Measurements from ENCODE around the gene XRN2.
"Not testable (repeated sequence)": the region's sequence is repeated elsewhere in the genome, so short reads cannot be mapped to it uniquely, and the experiment has no call there.

Gene XRN2

GRCh38 chr20:21391185-21391971, 88.2 kb downstream of the XRN2 start:
- no peak for DNase-seq

GRCh38 chr20:21391972-21392352, 88.8 kb downstream of the XRN2 start:
- DNase-seq = no peak

GRCh38 chr20:21393166-21393565, 90.0 kb downstream of the XRN2 start:
- no peak for DNase-seq

- DNase-seq = no peak
Observed at GRCh38 chr20:21393816-21394519, 90.8 kb downstream of the XRN2 start.

- DNase-seq = no peak
Observed at GRCh38 chr20:21394551-21394950, 91.4 kb downstream of the XRN2 start.

GRCh38 chr20:21395051-21395665, 92.0 kb downstream of the XRN2 start:
- DNase-seq = no peak

GRCh38 chr20:21395666-21396598, 92.8 kb downstream of the XRN2 start:
- DNase-seq = no peak

DNA sequence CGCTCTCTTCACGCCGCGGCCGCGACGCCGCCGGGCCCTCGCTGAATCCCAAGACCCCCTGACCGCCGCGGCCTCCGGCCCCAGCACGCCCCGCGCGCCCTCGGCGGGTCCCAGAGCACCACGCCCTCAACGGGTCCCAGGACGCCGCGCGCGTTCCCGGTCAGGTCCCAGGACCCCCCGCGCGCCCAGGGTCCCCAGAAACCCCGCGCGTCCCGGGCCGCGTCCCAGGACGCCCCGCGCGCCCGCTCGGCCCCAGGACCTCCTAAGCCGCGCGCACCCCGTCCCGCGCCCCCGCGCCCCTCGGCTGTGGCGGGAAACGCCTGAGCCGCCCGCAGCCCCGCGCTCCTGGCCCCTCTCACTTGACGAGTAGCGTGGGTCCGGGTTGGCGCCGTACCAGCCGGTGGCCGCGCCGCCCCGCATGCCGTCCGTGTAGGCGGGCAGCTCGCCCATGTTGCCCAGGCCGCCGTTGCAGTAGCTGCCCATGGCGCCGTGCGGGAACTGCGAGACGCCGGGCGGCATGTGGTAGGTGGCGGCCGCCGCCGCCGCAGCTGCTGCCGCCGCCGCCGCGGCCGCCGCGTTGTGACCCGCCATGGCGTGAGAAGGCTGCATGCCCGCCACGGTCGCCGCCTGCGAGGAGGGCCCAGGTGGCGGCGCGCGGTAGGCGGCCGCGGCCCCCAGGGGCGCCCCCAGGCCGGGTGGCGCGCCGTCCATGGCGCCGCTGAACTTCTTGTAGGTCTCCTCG, 93.6 kb downstream of the XRN2 start:
- no peak for DNase-seq

DNA sequence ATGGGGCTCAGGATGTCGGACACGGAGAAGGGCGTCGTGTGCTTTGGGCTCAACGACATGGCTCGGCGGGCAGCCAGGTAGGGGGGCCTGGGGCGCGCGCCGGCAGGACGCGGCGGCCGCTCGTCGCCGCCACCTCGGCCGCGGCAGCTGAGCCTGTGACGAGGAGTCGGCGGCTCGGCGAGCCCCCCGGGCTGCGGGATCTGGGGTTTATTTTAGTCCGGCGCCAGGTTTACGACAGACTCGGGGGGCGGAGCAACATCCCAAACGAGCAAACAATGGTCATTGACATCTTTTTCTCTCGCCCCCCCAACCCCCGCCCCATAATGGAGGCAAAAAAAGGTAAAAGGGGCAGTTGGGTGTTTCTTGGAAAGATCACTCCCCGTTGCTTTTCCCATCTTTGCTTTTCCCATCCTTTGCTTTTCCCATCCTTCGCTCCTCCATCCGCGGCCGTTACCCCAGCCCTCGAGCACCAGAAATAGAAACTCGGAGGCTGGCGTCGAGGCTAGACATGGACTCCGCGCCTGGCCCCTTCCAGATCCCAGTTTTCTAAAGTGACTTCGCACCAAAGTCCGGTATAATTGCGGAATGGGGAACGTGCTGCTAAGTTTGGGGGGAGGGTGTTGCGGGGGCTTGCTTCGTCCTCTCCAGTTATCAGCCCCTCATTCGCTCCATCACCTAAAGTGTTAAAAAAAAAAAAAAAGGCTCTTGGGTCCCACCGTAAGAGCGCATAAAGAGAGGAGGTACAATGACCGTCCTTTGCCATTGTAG, 94.4 kb downstream of the XRN2 start, which contains the start of gene NKX2-4:
Gene NKX2-4 (minus strand): TSS at position 186 of the 768 bp plus-strand sequence. CDS start 127 bp downstream, at position 59.
- DNase-seq = no peak

DNA sequence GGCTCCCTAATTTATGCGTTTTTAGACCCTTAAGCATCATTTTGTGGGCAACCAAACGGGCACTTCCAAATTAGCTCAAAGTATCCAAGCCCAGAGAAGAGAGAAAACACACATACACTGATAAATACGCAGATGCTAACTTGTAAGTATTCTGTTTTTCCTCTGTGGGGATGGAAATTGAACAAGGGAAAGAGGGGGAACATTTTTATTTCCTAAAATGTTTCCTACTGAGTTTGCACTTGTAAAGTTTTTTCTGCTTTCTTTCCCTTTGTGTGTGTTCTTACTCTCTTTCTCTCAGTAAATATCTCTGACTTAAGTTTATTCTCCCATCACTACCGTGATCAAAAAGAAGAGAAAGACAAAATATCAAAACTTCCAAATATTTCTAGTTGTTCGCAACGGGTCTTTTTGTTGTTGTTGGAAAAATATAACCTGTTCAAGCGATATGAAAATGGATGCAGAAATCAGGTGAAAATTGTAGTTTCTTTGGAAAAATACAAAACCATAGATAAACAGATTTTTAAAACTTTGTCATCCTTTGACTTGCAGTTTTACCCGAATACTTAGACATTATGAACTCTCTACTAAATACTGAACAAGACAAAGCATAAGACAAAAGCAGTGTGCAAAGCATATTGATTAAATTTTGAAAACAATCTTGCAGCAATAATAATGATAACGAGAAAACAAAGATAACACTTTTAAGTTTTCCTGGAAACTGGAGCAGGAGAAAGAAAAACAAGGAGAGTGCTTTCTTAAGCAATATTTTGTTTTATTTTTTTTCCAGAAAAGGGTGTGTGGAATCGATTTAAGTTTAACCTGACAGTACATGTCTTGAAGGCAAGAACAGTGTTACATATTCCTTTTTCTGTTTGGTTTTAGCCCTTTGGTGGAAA, 95.2 kb downstream of the XRN2 start:
- DNase-seq = no peak

- DNase-seq = no peak
Observed at GRCh38 chr20:21399005-21399475, 95.9 kb downstream of the XRN2 start.

GRCh38 chr20:21411725-21412124, 108.6 kb downstream of the XRN2 start:
- no peak for DNase-seq

GRCh38 chr20:21413996-21414395, 110.9 kb downstream of the XRN2 start:
- not testable (repeated sequence) for DNase-seq

DNA sequence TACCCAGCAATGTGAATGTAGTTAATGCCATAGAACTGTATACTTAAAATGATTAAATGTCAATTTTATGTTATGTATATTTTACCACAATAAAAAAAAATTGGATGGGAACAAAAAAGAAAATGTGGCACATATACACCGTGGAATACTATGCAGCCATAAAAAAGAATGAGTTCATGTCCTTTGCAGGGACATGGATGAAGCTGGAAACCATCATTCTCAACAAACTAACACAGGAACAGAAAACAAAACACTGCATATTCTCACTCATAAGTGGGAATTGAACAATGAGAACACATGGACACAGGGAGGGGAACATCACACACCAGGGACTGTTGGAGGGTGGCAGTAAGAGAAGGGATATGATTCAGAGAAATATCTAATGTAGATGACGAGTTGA, 116.0 kb downstream of the XRN2 start:
- DNase-seq = not testable (repeated sequence)

DNA sequence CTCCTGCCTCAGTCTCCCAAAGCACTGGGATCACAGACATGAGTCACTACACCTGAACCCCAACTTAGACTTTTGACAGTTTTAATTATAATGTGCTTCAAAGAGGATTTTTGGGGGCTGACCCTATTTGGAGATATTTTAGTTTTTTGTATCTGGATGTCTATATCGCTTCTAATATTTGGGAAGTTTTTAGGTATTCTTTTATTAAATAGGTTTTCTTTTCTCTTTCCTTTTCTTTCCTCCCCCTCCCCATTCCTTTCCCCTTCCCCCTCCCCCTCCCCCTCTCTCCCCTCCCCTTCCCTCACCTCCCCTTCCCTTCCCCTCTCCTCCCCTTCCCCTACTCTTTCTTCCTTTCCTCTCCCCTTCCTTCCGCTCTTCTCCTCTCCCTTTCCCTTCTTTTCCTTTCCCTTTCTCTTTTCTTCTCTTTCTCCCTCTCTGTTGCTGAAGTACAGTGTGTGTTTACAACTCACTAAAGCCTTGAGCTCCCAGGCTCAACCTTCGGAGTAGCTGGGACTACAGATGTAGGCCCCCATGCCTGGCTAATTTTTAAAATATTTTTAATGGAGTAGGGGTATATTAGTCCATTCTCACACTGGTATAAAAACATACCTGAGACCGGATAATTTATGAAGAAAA, 118.6 kb downstream of the XRN2 start:
- no peak for DNase-seq

GRCh38 chr20:21423712-21424111, 120.6 kb downstream of the XRN2 start:
- not testable (repeated sequence) for DNase-seq

DNA sequence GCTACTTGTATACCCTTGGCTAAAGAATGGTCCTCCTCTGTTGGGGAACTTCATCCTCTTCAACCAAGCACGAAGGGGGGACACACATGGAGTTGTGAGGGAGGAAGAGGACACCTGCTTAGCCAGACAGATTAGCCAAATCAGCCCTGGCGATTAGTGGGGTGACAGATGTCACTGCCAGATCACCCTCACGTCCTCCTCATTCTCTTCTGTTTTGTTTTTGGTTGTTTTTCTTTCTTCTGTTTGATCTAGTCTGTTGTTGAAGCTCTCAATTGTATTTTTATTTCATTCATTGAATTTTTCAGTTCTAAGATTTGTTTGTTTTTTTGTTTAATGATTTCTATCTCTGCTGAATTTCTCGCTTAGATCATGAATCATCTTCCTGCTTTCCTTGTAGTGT, 121.7 kb downstream of the XRN2 start:
- no peak for DNase-seq

GRCh38 chr20:21430020-21430419, 126.9 kb downstream of the XRN2 start:
- DNase-seq = no peak

GRCh38 chr20:21432911-21433310, 129.8 kb downstream of the XRN2 start:
- no peak for DNase-seq

Data from NCI-H1048 (cell line).